Liver (tissue), 9 donors: ENCODE results near the gene ARHGAP35. TPM values are rescaled to one million over a fixed set of nuclear protein-coding genes. Genes with fewer than 3 reads are reported as not detected.

Source experiments
- DNase-seq: peaks from one replicate; pipeline ENCODE4 v3.0.0-alpha.2; 2017; ENCODE audit warnings: low spot score
- H3K27ac ChIP-seq, 2 donors: one replicate each; pipeline ENCODE4 v1.7.0; 2013; ENCODE audit warnings: inconsistent platforms in 2 of 2, low read length in 2 of 2, control low read depth in 1 of 2, low read depth in 1 of 2, mild to moderate bottlenecking in 1 of 2
- H3K27me3 ChIP-seq, 4 donors: one replicate each; pipeline versions ENCODE4 v1.6.1 to v1.7.0; 2013; ENCODE audit warnings: low read length in 3 of 4, inconsistent platforms in 1 of 4, mild to moderate bottlenecking in 1 of 4, moderate library complexity in 1 of 4; ENCODE audit not compliant: control insufficient read depth in 4 of 4, insufficient read depth in 4 of 4
- H3K36me3 ChIP-seq, 4 donors: one replicate each; pipeline versions ENCODE4 v1.6.1 to v1.7.0; 2013; ENCODE audit warnings: low read length in 3 of 4, mild to moderate bottlenecking in 3 of 4, low read depth in 1 of 4, moderate library complexity in 1 of 4; ENCODE audit not compliant: control insufficient read depth in 4 of 4, insufficient read depth in 3 of 4
- H3K4me1 ChIP-seq, 4 donors: one replicate each; pipeline versions ENCODE4 v1.6.1 to v1.7.0; 2013; ENCODE audit warnings: low read length in 3 of 4, mild to moderate bottlenecking in 3 of 4, moderate library complexity in 1 of 4; ENCODE audit not compliant: control insufficient read depth in 4 of 4, insufficient read depth in 4 of 4
- H3K4me3 ChIP-seq, 3 donors: one replicate each; pipeline versions ENCODE4 v1.6.1 to v1.7.0; 2013; ENCODE audit warnings: low read length in 3 of 3, control low read depth in 1 of 3, low read depth in 1 of 3, mild to moderate bottlenecking in 1 of 3
- H3K9ac ChIP-seq, 2 donors: one replicate each; pipeline ENCODE4 v1.7.0; 2013; ENCODE audit warnings: low read length in 2 of 2, mild to moderate bottlenecking in 2 of 2, moderate library complexity in 2 of 2, control low read depth in 1 of 2, low read depth in 1 of 2
- H3K9me3 ChIP-seq, 4 donors: one replicate each; pipeline versions ENCODE4 v1.6.1 to v1.7.0; 2013; ENCODE audit warnings: low read length in 3 of 4; ENCODE audit not compliant: control insufficient read depth in 4 of 4
- FOXA1 ChIP-seq: IDR thresholded peaks from 2 replicates; pipeline ENCODE4 v1.6.1; 2016; ENCODE audit warnings: antibody characterized with exemption
- FOXA2 ChIP-seq: IDR thresholded peaks from 2 replicates; pipeline ENCODE4 v1.6.1; 2016; ENCODE audit warnings: antibody characterized with exemption
- GABPA ChIP-seq, 2 donors: IDR thresholded peaks in 1 of 2; conservative IDR thresholded peaks in 1 of 2; 2 replicates each; pipeline ENCODE4 v1.6.1; 2016; ENCODE audit warnings: antibody characterized with exemption in 2 of 2, mild to moderate bottlenecking in 1 of 2, moderate library complexity in 1 of 2
- HNF4G ChIP-seq: IDR thresholded peaks from 2 replicates; pipeline ENCODE4 v1.6.1; 2016; ENCODE audit warnings: antibody characterized with exemption
- JUND ChIP-seq, 2 donors: IDR thresholded peaks; 2 replicates each; pipeline ENCODE4 v1.6.1; 2016; ENCODE audit warnings: antibody characterized with exemption in 2 of 2
- NR2F2 ChIP-seq: IDR thresholded peaks from 2 replicates; pipeline ENCODE4 v1.6.1; 2016; ENCODE audit warnings: antibody characterized with exemption
- RAD21 ChIP-seq, 2 donors: IDR thresholded peaks; 2 replicates each; pipeline ENCODE4 v1.6.1; 2016; ENCODE audit warnings: antibody characterized with exemption in 2 of 2, mild to moderate bottlenecking in 2 of 2
- RXRA ChIP-seq, 2 donors: IDR thresholded peaks; 2 replicates each; pipeline ENCODE4 v1.6.1; 2017 to 2018; ENCODE audit warnings: antibody characterized with exemption in 2 of 2, mild to moderate bottlenecking in 1 of 2
- TAF1 ChIP-seq: conservative IDR thresholded peaks from 2 replicates; pipeline ENCODE4 v1.6.1; 2016; ENCODE audit warnings: antibody characterized with exemption, mild to moderate bottlenecking
- YY1 ChIP-seq: IDR thresholded peaks from 2 replicates; pipeline ENCODE4 v1.6.1; 2016; ENCODE audit warnings: antibody characterized with exemption, mild to moderate bottlenecking
- WGBS: extraction: QIAGEN DNeasy Blood & Tissue Kit; methylation state at CpG from one replicate; pipeline ENCODE4 v1.1.7; 2013; 5-methylcytosine and 5-hydroxymethylcytosine counted together
- polyA plus RNA-seq, 2 donors: library from polyadenylated mRNA; stranded (reverse) in 1 of 2; unstranded in 1 of 2; fragments of 200-250 nt in 1 of 2; fragments of >200 nt in 1 of 2; fragmentation: Nextera tagmentation in 1 of 2; extraction: Ambion mirVana in 1 of 2; gene quantifications; one replicate each; pipeline versions ENCODE4 v1.2.1 to v1.2.3, GENCODE V29; 2013 to 2015
- total RNA-seq, 2 donors: library from RNA; depleted of rRNA; stranded (reverse); fragments of >200 nt; gene quantifications; one replicate each; pipeline ENCODE4 v1.2.3, GENCODE V29; 2014
- TF ChIP-seq, protein P1 (sequence below): IDR thresholded peaks from 2 replicates; pipeline ENCODE4 v1.6.1; 2016; ENCODE audit warnings: antibody characterized with exemption
- TF ChIP-seq, protein P2 (sequence below): fragments of 150-350 bp; IDR thresholded peaks from 2 replicates; pipeline ENCODE4 v1.5.1; 2017; ENCODE audit warnings: improper control_type of control experiment, low read depth, low read length; ENCODE audit not compliant: missing input control
- donor health status: healthy.
- donor health status: healthy.
- donor health status: healthy.
- donor health status: healthy.
- donor health status: healthy.

The ARHGAP35 gene
- total and polyA plus RNA-seq, 4 donors: 15.5 to 49.2 (median 21.7) TPM

DNA sequence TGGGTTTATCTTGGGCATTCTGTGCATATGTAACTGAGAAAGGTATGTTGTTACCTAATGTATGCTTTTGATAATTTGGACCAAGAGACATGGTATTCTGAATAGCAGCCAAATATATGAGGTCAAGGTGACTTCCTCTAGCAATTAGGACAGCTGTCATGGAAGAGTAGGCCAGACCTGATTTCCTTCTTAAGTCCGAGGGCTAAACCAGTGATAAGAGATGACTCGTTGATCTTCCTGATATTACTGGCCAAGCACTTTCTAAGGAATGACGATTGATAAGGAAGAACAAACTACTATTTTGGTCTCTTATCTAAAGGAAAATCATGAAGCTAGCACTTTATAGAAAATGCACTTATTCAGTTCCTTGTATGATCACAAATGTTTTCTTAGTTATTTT is 42.7 kb downstream of the ARHGAP35 start:
- no peaks in the 10 kb centered on the region for H3K9me3 ChIP-seq
- WGBS: 38% methylated on average over 3 of the region's 3 CpGs
- H3K27ac ChIP-seq: peak overlapping the region in 1 of 2 donors; percentile 29
- no peak overlapping the region for H3K9ac ChIP-seq
- peaks cover 10 to 44% (median 27%) of the 10 kb centered on the region in 4 donors for H3K4me1 ChIP-seq
- no peak for DNase-seq
- no peaks in the 10 kb centered on the region for H3K27me3 ChIP-seq
- H3K4me3 ChIP-seq: no peak overlapping the region
- peak; percentile 16 for TF ChIP-seq NR2F2
- TF ChIP-seq RAD21 (IDR thresholded peaks at IDR 0.05): no peak
- H3K36me3 ChIP-seq: no peaks in the 10 kb centered on the region

DNA sequence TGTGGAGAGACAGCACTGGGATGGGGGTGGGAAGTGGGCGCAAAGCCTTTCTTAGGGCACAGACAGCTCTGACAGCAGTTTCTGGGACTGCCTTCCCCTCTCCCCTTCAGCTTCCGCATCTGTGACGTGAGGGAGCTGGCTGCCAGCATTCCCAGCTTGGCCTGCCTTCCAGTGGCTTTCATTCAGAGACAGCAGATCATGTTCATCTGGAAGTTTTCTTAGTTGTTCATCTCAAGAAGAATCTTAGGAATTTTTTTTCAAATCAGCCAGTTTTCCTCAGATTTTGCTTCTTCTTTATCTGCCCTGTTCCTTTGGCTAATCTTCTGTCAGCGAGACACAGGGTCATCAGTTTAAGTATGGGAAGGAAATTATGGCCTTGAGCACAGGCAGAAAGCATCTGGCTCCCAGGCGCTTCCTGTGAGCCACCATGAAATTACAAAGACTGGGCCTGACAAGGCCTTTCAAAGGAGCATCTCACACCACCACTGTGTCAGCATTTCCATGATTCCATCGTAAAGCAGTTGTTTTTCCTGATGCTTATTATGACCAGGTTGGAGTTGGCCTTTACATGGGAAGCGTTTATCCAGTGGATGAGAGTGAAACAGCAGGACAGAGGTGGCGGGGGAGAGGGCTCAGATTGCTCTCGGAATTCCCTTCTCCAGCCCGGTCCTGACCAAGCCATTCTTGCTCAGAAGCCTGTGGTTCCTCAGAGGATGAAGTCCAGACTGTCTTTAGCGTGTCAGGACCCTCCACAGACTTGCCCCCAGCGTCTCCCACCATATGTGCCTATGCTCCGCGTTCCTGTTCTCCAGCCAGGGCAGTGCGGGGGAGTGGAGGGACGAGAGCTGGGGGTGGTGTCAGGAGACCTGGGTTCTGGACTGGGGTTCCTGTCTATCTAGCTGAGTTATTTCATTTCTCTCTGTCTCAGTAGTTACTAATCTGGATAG is 43.6 kb downstream of the ARHGAP35 start:
- H3K9ac ChIP-seq: no peak overlapping the region
- H3K36me3 ChIP-seq: no peaks in the 10 kb centered on the region
- no peak overlapping the region for H3K4me3 ChIP-seq
- TF ChIP-seq NR2F2: peak; percentile 71
- TF ChIP-seq RAD21 (IDR thresholded peaks at IDR 0.05): peak in 1 of 2 donors; percentile 9
- TF ChIP-seq RXRA (IDR thresholded peaks at IDR 0.05): no peak
- H3K4me1 ChIP-seq: peaks cover 7 to 43% (median 23%) of the 10 kb centered on the region in 4 donors
- no peak for DNase-seq
- 85% methylated on average over 16 of the region's 16 CpGs for WGBS
- H3K27me3 ChIP-seq: no peaks in the 10 kb centered on the region
- peak overlapping the region in 1 of 2 donors; percentile 56 for H3K27ac ChIP-seq
- H3K9me3 ChIP-seq: no peaks in the 10 kb centered on the region

DNA sequence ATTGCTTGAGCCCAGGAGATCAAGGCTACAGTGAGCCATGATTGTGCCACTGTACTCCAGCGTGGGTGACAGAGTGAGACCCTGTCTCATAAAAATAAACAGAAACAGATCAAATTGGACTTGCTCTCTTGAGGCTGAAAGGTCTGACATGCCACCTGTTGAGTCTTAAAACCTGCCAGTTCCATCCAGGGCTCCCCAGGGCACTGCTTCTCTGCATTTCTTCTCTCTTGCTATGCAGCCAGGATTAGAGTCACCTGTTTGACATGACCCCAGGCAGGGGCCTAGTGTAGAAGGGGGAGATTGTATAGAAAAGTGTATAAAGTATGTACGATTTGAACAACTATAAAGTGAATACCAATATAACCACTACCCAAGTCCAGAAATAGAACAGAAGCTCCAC is 45.4 kb downstream of the ARHGAP35 start:
- WGBS: 91% methylated on average over 2 of the region's 2 CpGs
- DNase-seq: no peak
- Histone ChIP-seq H3K27ac (no peak overlapping the region), H3K27me3 (no peaks in the 10 kb centered on the region), H3K4me3 (no peak overlapping the region), H3K4me1 (peaks cover 7 to 40% (median 23%) of the 10 kb centered on the region in 4 donors), H3K36me3 (no peaks in the 10 kb centered on the region), H3K9ac (no peak overlapping the region), H3K9me3 (no peaks in the 10 kb centered on the region)
- TF ChIP-seq RAD21 (IDR thresholded peaks at IDR 0.05) (no peak), GABPA (IDR thresholded peaks at IDR 0.05 in 1 of 2, conservative IDR thresholded peaks at IDR 0.05 in 1 of 2) (no peak), TAF1 (no peak), HNF4G (no peak), FOXA2 (no peak), FOXA1 (no peak), YY1 (no peak), JUND (IDR thresholded peaks at IDR 0.05) (no peak)
- TF ChIP-seq, protein P1, sequence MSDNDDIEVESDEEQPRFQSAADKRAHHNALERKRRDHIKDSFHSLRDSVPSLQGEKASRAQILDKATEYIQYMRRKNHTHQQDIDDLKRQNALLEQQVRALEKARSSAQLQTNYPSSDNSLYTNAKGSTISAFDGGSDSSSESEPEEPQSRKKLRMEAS: no peak
- TF ChIP-seq, protein P2, sequence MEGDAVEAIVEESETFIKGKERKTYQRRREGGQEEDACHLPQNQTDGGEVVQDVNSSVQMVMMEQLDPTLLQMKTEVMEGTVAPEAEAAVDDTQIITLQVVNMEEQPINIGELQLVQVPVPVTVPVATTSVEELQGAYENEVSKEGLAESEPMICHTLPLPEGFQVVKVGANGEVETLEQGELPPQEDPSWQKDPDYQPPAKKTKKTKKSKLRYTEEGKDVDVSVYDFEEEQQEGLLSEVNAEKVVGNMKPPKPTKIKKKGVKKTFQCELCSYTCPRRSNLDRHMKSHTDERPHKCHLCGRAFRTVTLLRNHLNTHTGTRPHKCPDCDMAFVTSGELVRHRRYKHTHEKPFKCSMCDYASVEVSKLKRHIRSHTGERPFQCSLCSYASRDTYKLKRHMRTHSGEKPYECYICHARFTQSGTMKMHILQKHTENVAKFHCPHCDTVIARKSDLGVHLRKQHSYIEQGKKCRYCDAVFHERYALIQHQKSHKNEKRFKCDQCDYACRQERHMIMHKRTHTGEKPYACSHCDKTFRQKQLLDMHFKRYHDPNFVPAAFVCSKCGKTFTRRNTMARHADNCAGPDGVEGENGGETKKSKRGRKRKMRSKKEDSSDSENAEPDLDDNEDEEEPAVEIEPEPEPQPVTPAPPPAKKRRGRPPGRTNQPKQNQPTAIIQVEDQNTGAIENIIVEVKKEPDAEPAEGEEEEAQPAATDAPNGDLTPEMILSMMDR: no peak
